K562 (cell line): ENCODE data around the gene TIMM10. TPM values are rescaled to one million over a fixed set of nuclear protein-coding genes. Genes with fewer than 3 reads are reported as not detected.

Experiments
- HDAC2 ChIP-seq: fragments of 450-650 bp; IDR thresholded peaks from 2 replicates; pipeline ENCODE4 v1.6.1; 2016; ENCODE audit warnings: mild to moderate bottlenecking
- MCM7 ChIP-seq, 2 experiments: fragments of 450-650 bp; IDR thresholded peaks; 2 replicates each; pipeline ENCODE4 v1.6.1; 2016 to 2018
- RBM15 ChIP-seq: fragments of 200-400 bp; formaldehyde crosslinking; IDR thresholded peaks from 2 replicates; pipeline ENCODE4 v1.6.1; 2018; ENCODE audit warnings: mild to moderate bottlenecking, low read length, moderate library complexity; ENCODE audit not compliant: insufficient read depth
- ZNF165 ChIP-seq: fragments of 250-450 bp; sonication (Bioruptor Pico); IDR thresholded peaks from 2 replicates; pipeline ENCODE4 v1.4.0; 2020; ENCODE audit warnings: borderline replicate concordance
- polyA plus RNA-seq, 8 experiments: library from polyadenylated mRNA; depleted of rRNA in 4 of 8; stranded (reverse) in 5 of 8; unstranded in 3 of 8; fragments of >200 nt; fragmentation: Nextera tagmentation in 2 of 8; fragmentation: Illumina TruSeq in 1 of 8; extraction: Ambion mirVana in 2 of 8; extraction: Trizol in 1 of 8; gene quantifications; 2 replicates each; pipeline versions ENCODE4 v1.2.1 to v1.2.3, GENCODE V29; 2011 to 2014; ENCODE audit warnings: inconsistent platforms in 1 of 8, missing spikeins in 1 of 8
- total RNA-seq, 7 experiments: library from RNA; depleted of rRNA in 6 of 7; stranded (reverse); fragments of >200 nt in 6 of 7; fragmentation: Illumina TruSeq in 2 of 7; extraction: Trizol in 2 of 7; gene quantifications; 2 replicates each; pipeline versions ENCODE4 v1.2.1 to v1.2.3, GENCODE V29; 2011 to 2021; ENCODE audit warnings: low replicate concordance in 1 of 7
- TF ChIP-seq, protein P1 (sequence below), 2 experiments: fragments of 450-650 bp; IDR thresholded peaks; 2 replicates each; pipeline ENCODE4 v1.6.1; 2016; ENCODE audit warnings: mild to moderate bottlenecking in 2 of 2, borderline replicate concordance in 1 of 2, low read depth in 1 of 2, moderate library complexity in 1 of 2
- TF ChIP-seq, protein P2 (sequence below): fragments of 250-450 bp; sonication (Bioruptor Pico); IDR thresholded peaks from 2 replicates; pipeline ENCODE4 v1.8.0; 2021; ENCODE audit warnings: borderline replicate concordance, mild to moderate bottlenecking, moderate library complexity; ENCODE audit not compliant: poor library complexity, severe bottlenecking

The TIMM10 gene
- total and polyA plus RNA-seq, 9 of the 15 experiments (the other 6 are each of a cell fraction or from before 2014, with no cell fraction given) = 109 to 553 (median 172) TPM

DNA sequence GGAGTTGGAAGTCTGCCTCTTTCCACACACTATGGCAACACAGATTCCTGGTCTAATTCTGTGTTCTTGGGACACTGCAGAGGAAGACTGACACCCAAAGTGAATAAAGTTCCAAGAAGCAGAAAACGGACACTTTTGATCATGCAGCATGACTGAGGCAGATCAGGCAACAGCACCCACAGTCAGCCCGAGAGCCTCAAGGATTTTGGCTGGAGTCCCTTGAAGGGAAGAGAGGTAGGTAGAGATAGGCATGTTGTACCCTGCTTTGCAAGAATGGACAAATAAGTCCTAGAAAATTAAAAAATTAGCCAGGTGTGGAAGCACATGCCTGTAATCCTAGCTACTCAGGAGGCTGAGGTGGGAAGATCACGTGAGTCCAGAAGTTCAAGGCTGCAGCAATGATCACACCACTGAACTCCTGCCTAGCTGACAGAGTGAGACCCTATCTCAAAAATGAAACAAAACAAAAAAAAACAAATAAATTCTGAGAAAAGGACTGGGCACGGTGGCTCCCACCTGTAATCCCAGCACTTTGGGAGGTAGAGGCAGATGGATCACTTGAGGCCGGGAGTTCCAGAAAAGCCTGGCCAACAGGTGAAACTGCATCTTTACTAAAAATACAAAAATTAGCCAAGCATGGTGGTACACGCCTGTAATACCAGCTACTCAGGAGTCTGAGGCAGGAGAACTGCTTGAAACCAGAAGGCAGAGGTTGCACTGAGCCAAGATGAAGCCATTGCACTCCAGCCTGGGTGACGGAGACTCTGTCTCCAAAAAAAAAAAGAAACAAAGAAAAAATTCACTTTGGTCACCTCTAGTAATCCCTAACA lies 22.0 kb downstream of the TIMM10 start (continued):
- TF ChIP-seq, protein P1, sequence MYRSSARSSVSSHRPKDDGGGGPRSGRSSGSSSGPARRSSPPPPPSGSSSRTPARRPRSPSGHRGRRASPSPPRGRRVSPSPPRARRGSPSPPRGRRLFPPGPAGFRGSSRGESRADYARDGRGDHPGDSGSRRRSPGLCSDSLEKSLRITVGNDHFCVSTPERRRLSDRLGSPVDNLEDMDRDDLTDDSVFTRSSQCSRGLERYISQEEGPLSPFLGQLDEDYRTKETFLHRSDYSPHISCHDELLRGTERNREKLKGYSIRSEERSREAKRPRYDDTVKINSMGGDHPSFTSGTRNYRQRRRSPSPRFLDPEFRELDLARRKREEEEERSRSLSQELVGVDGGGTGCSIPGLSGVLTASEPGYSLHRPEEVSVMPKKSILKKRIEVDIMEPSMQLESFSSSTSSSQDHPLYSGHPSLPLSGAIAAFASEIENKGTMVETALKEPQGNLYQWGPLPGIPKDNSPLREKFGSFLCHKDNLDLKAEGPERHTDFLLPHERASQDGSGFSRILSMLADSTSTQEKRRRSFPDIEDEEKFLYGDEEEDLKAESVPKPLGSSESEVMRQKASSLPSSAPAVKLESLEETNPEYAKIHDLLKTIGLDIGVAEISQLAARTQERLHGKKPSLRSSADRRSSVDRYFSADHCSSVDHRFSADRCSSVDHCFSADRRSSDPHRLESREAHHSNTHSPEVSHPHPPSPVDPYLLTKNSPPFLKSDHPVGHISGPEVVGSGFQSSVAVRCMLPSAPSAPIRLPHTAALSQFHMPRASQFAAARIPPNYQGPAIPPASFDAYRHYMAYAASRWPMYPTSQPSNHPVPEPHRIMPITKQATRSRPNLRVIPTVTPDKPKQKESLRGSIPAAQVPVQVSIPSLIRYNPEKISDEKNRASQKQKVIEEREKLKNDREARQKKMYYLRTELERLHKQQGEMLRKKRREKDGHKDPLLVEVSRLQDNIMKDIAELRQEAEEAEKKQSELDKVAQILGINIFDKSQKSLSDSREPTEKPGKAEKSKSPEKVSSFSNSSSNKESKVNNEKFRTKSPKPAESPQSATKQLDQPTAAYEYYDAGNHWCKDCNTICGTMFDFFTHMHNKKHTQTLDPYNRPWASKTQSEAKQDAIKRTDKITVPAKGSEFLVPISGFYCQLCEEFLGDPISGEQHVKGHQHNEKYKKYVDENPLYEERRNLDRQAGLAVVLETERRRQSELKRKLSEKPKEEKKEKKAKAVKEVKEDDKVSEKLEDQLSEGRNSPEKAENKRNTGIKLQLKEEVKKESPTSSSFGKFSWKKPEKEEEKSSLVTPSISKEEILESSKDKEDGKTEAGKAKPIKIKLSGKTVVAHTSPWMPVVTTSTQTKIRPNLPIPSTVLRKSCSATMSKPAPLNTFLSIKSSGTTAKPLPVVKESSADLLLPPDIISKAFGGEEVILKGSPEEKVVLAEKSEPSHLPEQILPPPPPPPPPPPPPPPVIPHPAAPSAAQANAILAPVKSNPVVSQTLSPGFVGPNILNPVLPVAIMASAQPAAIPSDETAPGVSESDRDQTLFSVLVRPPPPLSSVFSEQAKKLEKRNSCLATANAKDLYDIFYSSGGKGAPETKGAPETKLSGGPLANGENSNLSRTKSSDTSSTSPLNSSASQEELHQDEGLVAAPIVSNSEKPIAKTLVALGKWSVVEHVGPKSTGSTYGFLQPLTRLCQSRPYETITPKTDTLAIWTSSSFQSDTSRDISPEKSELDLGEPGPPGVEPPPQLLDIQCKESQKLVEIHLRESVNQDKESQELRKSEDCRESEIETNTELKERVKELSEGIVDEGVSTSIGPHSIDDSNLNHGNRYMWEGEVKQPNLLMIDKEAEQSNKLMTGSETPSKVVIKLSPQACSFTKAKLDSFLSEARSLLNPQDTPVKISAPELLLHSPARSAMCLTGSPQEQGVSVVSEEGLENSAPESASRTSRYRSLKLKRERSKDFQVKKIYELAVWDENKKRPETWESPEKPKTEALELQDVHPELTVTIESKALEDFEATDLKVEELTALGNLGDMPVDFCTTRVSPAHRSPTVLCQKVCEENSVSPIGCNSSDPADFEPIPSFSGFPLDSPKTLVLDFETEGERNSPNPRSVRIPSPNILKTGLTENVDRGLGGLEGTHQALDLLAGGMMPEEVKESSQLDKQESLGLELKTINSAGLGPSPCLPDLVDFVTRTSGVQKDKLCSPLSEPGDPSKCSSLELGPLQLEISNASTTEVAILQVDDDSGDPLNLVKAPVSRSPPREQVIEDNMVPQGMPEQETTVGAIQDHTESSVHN (IDR thresholded peaks at IDR 0.05; ENCODE audit: borderline replicate concordance in 1 of 2, low read depth in 1 of 2) = no peak
- no peak for TF ChIP-seq MCM7 (IDR thresholded peaks at IDR 0.05)
- TF ChIP-seq RBM15 = no peak
- TF ChIP-seq HDAC2 = no peak
- TF ChIP-seq ZNF165 (CRISPR knock-in tag) = no peak
- TF ChIP-seq, protein P2, sequence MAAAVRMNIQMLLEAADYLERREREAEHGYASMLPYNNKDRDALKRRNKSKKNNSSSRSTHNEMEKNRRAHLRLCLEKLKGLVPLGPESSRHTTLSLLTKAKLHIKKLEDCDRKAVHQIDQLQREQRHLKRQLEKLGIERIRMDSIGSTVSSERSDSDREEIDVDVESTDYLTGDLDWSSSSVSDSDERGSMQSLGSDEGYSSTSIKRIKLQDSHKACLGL (CRISPR knock-in tag) = no peak
